OCI-LY3 (cell line): Measurements from ENCODE around the gene DDX1.

Source experiments
- CTCF ChIP-seq: fragments of 200-600, 300-600 bp; sonication (generic); IDR thresholded peaks from 2 replicates; pipeline ENCODE4 v1.5.1; 2014; ENCODE audit warnings: antibody characterized with exemption, low read length, low read depth
- EZH2phosphoT487 ChIP-seq: fragments of 200-600 bp; shearing (Covaris generic); IDR thresholded peaks from 2 replicates; pipeline ENCODE4 v1.6.1; 2018; ENCODE audit warnings: antibody characterized with exemption, mixed run types, low read depth

DNA sequence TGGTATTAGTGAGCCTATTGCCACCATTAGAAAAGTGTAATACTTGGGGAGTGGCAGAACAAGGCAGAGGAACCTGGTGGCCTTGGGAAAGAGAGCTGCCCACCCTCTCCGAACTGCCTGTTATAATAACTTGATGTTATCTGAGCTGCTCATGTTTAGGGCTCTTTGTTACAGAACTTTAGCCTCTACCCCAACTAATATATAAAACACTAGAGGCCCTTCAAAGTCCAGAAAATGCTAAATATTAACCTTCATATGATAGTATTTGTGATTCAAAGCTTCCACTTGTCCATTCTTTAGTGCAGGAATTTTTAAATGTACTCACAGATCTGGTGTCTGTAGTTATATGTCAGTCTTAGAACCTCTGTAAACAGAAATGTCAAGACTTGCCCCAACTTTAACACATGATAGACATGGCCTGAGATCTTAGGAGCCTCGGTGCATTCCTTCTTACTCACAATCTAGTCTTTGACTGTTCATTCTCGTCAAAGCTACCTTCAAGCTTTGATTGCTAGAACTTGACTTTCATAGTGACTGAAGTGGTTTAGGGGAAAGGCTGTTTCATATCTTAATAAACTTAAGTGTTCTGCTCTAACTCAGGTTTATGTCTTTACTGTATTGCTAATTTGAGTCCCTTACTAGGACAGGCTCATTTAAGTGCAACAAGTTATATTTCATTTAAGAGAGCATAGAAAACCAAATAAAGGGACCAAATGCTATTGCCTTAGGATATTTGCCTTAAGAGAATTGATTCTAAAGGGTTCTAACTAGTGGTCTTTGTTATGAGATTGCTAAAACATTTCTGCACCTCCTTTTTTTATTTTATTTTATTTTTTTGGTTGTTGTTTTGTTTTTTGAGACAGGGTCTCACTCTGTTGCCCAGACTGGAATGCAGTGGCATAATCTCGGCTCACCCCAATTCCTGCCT, 41.6 kb downstream of the DDX1 start:
- TF ChIP-seq CTCF (no peak), EZH2phosphoT487 (no peak)
